ENCODE data around the gene NCOA5.

GRCh38 chr20:46030284-46031013 lies 59.3 kb downstream of the NCOA5 start:
- TF ChIP-seq EZH2 (IDR thresholded peaks at IDR 0.05) (no peak), EZH2phosphoT487 (IDR thresholded peaks at IDR 0.05) (no peak), CTCF (IDR thresholded peaks at IDR 0.05) (no peak)
